Transverse colon (tissue), 4 donors: ENCODE measurements around the gene LRP1B.

Experiments used
- EP300 ChIP-seq: sonication (generic); formaldehyde crosslinking; IDR thresholded peaks from one replicate; pipeline ENCODE4 v1.6.1; 2017; ENCODE audit warnings: antibody characterized with exemption, low read depth
- POLR2A ChIP-seq: fragments of 450-650 bp; IDR thresholded peaks from one replicate; pipeline ENCODE4 v1.6.1; 2016; ENCODE audit warnings: antibody characterized with exemption, mild to moderate bottlenecking, moderate library complexity
- POLR2AphosphoS5 ChIP-seq, 3 donors: sonication (generic); formaldehyde crosslinking; IDR thresholded peaks; one replicate each; pipeline ENCODE4 v1.6.1; 2016; ENCODE audit warnings: antibody characterized with exemption in 3 of 3
- TF ChIP-seq, protein P1 (sequence below), 5 experiments: fragments of 200-600 bp in 3 of 5; fragments of 450-650 bp in 2 of 5; sonication (generic) in 3 of 5; IDR thresholded peaks; 1 replicate in 2 of 5; 2 replicates in 3 of 5; pipeline ENCODE4 v1.5.1; 2016 to 2017; ENCODE audit warnings: antibody characterized with exemption in 5 of 5, inconsistent platforms in 3 of 5, mild to moderate bottlenecking in 2 of 5, moderate library complexity in 1 of 5

DNA sequence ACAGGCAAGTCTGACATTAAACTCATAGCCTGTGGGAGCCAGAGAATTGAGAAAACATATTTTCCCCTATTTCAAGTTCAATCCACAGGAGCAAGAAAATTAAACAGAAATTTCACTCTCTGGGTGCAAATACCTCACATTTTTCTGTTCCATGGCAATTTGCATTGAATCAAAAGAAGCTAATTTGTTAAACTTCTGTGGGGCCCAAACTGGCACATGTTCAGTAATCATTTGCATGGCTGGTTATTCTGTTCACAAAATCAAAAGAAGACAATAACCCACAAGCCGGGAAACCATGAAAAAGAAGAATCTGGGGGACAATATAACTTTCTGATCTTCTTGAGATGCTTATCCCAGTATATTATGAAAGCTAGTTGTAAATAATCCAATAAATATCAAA, 363.1 kb downstream of the LRP1B start:
- TF ChIP-seq, protein P1, sequence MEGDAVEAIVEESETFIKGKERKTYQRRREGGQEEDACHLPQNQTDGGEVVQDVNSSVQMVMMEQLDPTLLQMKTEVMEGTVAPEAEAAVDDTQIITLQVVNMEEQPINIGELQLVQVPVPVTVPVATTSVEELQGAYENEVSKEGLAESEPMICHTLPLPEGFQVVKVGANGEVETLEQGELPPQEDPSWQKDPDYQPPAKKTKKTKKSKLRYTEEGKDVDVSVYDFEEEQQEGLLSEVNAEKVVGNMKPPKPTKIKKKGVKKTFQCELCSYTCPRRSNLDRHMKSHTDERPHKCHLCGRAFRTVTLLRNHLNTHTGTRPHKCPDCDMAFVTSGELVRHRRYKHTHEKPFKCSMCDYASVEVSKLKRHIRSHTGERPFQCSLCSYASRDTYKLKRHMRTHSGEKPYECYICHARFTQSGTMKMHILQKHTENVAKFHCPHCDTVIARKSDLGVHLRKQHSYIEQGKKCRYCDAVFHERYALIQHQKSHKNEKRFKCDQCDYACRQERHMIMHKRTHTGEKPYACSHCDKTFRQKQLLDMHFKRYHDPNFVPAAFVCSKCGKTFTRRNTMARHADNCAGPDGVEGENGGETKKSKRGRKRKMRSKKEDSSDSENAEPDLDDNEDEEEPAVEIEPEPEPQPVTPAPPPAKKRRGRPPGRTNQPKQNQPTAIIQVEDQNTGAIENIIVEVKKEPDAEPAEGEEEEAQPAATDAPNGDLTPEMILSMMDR (IDR thresholded peaks at IDR 0.05), result no peak
- TF ChIP-seq POLR2A (no peak), EP300 (no peak), POLR2AphosphoS5 (IDR thresholded peaks at IDR 0.05) (no peak)
